ENCODE measurements around the gene C5orf15.

Gene C5orf15

GRCh38 chr5:133918316-133918715, 50.1 kb downstream of the C5orf15 start:
- DNase-seq = no peak

GRCh38 chr5:133917785-133918184, 50.6 kb downstream of the C5orf15 start:
- no peak for DNase-seq

DNA sequence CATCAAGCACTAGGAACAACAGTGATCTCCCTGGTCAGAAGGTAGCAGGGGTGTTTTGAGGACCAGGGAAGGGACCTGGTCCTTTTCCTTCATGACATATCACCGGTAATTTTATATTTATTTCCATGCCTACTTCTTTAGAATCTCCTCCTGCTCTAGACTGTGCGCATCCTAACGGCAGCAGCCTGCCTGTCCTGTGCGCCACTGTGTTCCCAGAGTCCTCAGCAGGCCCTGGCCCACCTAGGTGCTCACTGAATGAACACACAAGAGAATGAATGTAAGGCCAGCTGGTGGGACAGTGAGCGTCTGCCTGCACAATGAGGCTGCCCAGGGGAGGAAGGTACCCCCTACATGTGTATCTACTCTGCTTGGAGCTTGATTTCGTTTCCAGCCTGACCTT, 51.5 kb downstream of the C5orf15 start:
- DNase-seq = no peak

GRCh38 chr5:133916479-133916878, 51.9 kb downstream of the C5orf15 start:
- no peak for DNase-seq

DNA sequence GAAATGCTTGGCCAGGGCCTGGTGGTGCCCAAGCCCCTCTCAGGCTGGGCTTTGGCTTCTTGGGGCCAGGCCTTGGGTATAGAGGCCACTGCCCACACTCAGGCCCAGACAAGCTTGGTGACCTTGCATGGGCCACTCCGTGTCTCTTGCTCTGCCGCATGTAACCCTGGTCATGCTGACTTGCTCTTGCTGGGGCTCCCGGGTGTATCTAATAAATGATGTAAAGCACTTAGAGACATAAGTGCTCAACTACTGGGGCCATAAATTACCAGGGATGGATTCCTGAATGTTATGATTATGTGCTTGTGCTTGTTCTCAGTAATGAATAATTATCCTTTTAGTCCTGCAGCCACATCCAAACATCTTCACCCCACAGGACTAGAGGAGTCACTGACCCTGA, 54.0 kb downstream of the C5orf15 start:
- no peak for DNase-seq

GRCh38 chr5:133913413-133914155, 54.8 kb downstream of the C5orf15 start:
- DNase-seq = no peak

- no peak for DNase-seq
These were observed 55.5 kb downstream of the C5orf15 start for GRCh38 chr5:133912951-133913350.

- DNase-seq = no peak
These were observed 57.9 kb downstream of the C5orf15 start for GRCh38 chr5:133910571-133910970.

- DNase-seq = no peak
These were observed 58.8 kb downstream of the C5orf15 start for GRCh38 chr5:133909603-133910002.

- no peak for DNase-seq
These were observed 61.4 kb downstream of the C5orf15 start for GRCh38 chr5:133907075-133907474.

GRCh38 chr5:133906303-133906702, 62.1 kb downstream of the C5orf15 start:
- no peak for DNase-seq
